Measurements from ENCODE around the gene SLC27A1. TPM values are rescaled to one million over a fixed set of nuclear protein-coding genes. Genes with fewer than 3 reads are reported as not detected.

SLC27A1 gene
- total and polyA plus RNA-seq, 9 of the 15 experiments (the other 6 are each of a cell fraction or from before 2014, with no cell fraction given): 0.06 to 3.0 (median 1.1) TPM

DNA sequence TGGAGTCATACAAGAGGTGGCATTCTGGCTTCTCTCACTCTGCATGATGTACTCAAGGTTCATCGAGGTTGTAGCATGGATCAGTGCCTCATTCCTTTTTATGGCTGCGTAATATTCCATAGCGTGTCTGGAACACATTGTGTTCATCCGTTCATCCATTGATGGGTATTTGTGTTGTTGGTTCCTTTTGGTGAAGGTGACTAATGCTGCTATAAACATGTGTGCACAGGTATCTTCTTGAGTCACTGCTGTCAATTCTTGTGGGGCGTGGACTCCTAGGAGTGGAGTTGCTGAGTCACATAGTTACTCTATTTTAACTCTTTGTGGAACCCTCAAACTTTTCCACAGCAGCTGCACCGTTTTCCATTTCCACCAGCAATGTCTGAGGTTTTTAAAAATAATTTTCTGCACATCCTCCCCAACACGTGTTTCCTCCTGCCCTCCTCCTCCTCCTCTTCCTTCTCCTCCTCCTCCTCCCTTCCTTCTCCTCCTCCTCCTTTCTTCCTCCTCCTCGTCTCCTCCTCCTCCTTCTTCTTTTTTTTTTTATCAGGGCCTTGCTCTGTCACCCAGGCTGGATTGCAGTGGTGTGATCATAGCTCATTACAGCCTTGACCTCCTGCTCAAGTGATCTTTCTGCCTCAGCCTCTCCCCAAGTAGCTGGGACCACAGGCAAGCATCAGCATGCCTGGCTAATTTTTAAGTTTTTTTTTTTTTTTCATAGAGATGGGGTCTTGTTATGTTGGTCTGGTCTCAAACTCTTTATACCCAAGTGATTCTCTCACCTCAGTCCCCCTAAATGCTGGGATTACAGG lies 19.9 kb upstream of the SLC27A1 start (continued):
- TF ChIP-seq NR3C1 (CRISPR knock-in tag; IDR thresholded peaks at IDR 0.05): no peak
- no peak for TF ChIP-seq ETV1 (tag; conservative IDR thresholded peaks at IDR 0.05; ENCODE audit: low read depth)
- no peak for TF ChIP-seq TCF3 (CRISPR knock-in tag; IDR thresholded peaks at IDR 0.05)
- no peak for TF ChIP-seq CHD1 (IDR thresholded peaks at IDR 0.05; ENCODE audit: low read length)
- TF ChIP-seq NEUROD1 (IDR thresholded peaks at IDR 0.05; ENCODE audit: borderline replicate concordance, low read depth, low read length, partially characterized antibody): no peak
- TF ChIP-seq HES1 (IDR thresholded peaks at IDR 0.05; ENCODE audit: low read depth): no peak
- TF ChIP-seq, protein P1, sequence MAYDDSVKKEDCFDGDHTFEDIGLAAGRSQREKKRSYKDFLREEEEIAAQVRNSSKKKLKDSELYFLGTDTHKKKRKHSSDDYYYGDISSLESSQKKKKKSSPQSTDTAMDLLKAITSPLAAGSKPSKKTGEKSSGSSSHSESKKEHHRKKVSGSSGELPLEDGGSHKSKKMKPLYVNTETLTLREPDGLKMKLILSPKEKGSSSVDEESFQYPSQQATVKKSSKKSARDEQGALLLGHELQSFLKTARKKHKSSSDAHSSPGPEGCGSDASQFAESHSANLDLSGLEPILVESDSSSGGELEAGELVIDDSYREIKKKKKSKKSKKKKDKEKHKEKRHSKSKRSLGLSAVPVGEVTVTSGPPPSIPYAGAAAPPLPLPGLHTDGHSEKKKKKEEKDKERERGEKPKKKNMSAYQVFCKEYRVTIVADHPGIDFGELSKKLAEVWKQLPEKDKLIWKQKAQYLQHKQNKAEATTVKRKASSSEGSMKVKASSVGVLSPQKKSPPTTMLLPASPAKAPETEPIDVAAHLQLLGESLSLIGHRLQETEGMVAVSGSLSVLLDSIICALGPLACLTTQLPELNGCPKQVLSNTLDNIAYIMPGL (CRISPR knock-in tag; IDR thresholded peaks at IDR 0.05): no peak
- TF ChIP-seq HMBOX1 (IDR thresholded peaks at IDR 0.05): no peak
- no peak for TF ChIP-seq HDAC3 (IDR thresholded peaks at IDR 0.05; ENCODE audit: borderline replicate concordance, partially characterized antibody)
- TF ChIP-seq RBFOX2 (IDR thresholded peaks at IDR 0.05; ENCODE audit: low read depth, low read length): no peak
- peak in 1 of 2 experiments; percentile 58; a peak in 2 of 4 replicates for TF ChIP-seq RCOR1 (IDR thresholded peaks at IDR 0.05; ENCODE audit: borderline replicate concordance in 1 of 2, low read depth in 2 of 2, low read length in 2 of 2)
- no peak for TF ChIP-seq ZFP36 (IDR thresholded peaks at IDR 0.05; ENCODE audit: low read depth, low read length, partially characterized antibody)
- no peak for TF ChIP-seq ZSCAN32 (CRISPR knock-in tag; IDR thresholded peaks at IDR 0.05)
- TF ChIP-seq SMARCB1 (IDR thresholded peaks at IDR 0.05; ENCODE audit: insufficient read length, low read depth): no peak
- TF ChIP-seq ZNF354B (CRISPR knock-in tag; IDR thresholded peaks at IDR 0.05): no peak
